H9 (cell line): ENCODE measurements around the gene SMCP. TPM values are rescaled to one million over a fixed set of nuclear protein-coding genes. Genes with fewer than 3 reads are reported as not detected.

Experiments used
- DNase-seq: peaks from one replicate; pipeline ENCODE4 v3.0.0-alpha.2; 2017
- H2AFZ ChIP-seq: one replicate; pipeline ENCODE4 v1.6.1; 2013; ENCODE audit warnings: mild to moderate bottlenecking, low read length, control low read depth, moderate library complexity
- H2AK5ac ChIP-seq: 2 replicates; pipeline ENCODE4 v1.6.1; 2013; ENCODE audit warnings: low read length, control low read depth, mixed read lengths; ENCODE audit not compliant: insufficient read length
- H2BK120ac ChIP-seq: one replicate; pipeline ENCODE4 v1.6.1; 2013; ENCODE audit warnings: low read depth, mild to moderate bottlenecking, low read length, control low read depth, inconsistent platforms; ENCODE audit not compliant: poor library complexity, severe bottlenecking
- H2BK12ac ChIP-seq: 2 replicates; pipeline ENCODE4 v1.6.1; 2013; ENCODE audit warnings: low read length, control low read depth, mixed read lengths, low read depth; ENCODE audit not compliant: insufficient read length
- H2BK15ac ChIP-seq: 2 replicates; pipeline ENCODE4 v1.6.1; 2013; ENCODE audit warnings: low read depth, low read length, control low read depth
- H2BK20ac ChIP-seq: one replicate; pipeline ENCODE4 v1.6.1; 2013; ENCODE audit warnings: low read depth, mild to moderate bottlenecking, low read length, control low read depth, inconsistent platforms; ENCODE audit not compliant: poor library complexity, severe bottlenecking
- H2BK5ac ChIP-seq: 2 replicates; pipeline ENCODE4 v1.6.1; 2013; ENCODE audit warnings: low read length, control low read depth, mixed read lengths; ENCODE audit not compliant: insufficient read length
- H3K14ac ChIP-seq: 2 replicates; pipeline ENCODE4 v1.6.1; 2013; ENCODE audit warnings: low read length, control low read depth; ENCODE audit not compliant: insufficient read depth
- H3K18ac ChIP-seq: 2 replicates; pipeline ENCODE4 v1.6.1; 2013; ENCODE audit warnings: low read depth, mild to moderate bottlenecking, mixed read lengths, low read length, control low read depth; ENCODE audit not compliant: insufficient read length
- H3K23ac ChIP-seq: 2 replicates; pipeline ENCODE4 v1.6.1; 2013; ENCODE audit warnings: low read length, control low read depth, mixed read lengths, low read depth; ENCODE audit not compliant: insufficient read length
- H3K23me2 ChIP-seq: 2 replicates; pipeline ENCODE4 v1.6.1; 2013; ENCODE audit warnings: low read depth, mild to moderate bottlenecking, mixed read lengths, low read length, control low read depth; ENCODE audit not compliant: insufficient read length, poor library complexity, severe bottlenecking
- H3K27ac ChIP-seq: 2 replicates; pipeline ENCODE4 v1.5.1; 2013; ENCODE audit warnings: low read length, control low read depth, mixed read lengths, low read depth; ENCODE audit not compliant: insufficient read length
- H3K27me3 ChIP-seq: 2 replicates; pipeline ENCODE4 v1.6.1; 2013; ENCODE audit warnings: low read length, control low read depth, inconsistent platforms; ENCODE audit not compliant: insufficient read depth
- H3K4ac ChIP-seq: 2 replicates; pipeline ENCODE4 v1.6.1; 2013; ENCODE audit warnings: low read depth, mild to moderate bottlenecking, control low read depth, inconsistent platforms, low read length, moderate library complexity
- H3K4me1 ChIP-seq: 2 replicates; pipeline ENCODE4 v1.6.1; 2013; ENCODE audit warnings: low read length, control low read depth, inconsistent platforms; ENCODE audit not compliant: insufficient read depth
- H3K4me2 ChIP-seq: 2 replicates; pipeline ENCODE4 v1.6.1; 2013; ENCODE audit warnings: low read length, control low read depth, mixed read lengths; ENCODE audit not compliant: insufficient read length, insufficient read depth
- H3K56ac ChIP-seq: 2 replicates; pipeline ENCODE4 v1.6.1; 2013; ENCODE audit warnings: low read depth, mild to moderate bottlenecking, mixed read lengths, low read length, control low read depth; ENCODE audit not compliant: insufficient read length
- H3K79me1 ChIP-seq: 2 replicates; pipeline ENCODE4 v1.6.1; 2013; ENCODE audit warnings: low read depth, mild to moderate bottlenecking, moderate library complexity, low read length, control low read depth, inconsistent platforms; ENCODE audit not compliant: insufficient read depth, poor library complexity, severe bottlenecking
- H3K79me2 ChIP-seq: 2 replicates; pipeline ENCODE4 v1.6.1; 2013; ENCODE audit warnings: low read length, control low read depth, inconsistent platforms; ENCODE audit not compliant: insufficient read depth
- H3K9ac ChIP-seq: 2 replicates; pipeline ENCODE4 v1.6.1; 2013; ENCODE audit warnings: low read length, control low read depth, mixed read lengths; ENCODE audit not compliant: insufficient read length; ENCODE audit errors: extremely low read depth
- H3K9me3 ChIP-seq: one replicate; pipeline ENCODE4 v1.6.1; 2013; ENCODE audit warnings: low read depth, low read length, inconsistent platforms; ENCODE audit not compliant: control insufficient read depth
- H3T11ph ChIP-seq: one replicate; pipeline ENCODE4 v1.6.1; 2013; ENCODE audit warnings: mild to moderate bottlenecking, low read length, control low read depth, inconsistent platforms
- H4K20me1 ChIP-seq: one replicate; pipeline ENCODE4 v1.6.1; 2013; ENCODE audit not compliant: control insufficient read depth, insufficient read length, insufficient read depth
- H4K5ac ChIP-seq: 2 replicates; pipeline ENCODE4 v1.6.1; 2013; ENCODE audit warnings: low read depth, mild to moderate bottlenecking, mixed read lengths, low read length, control low read depth; ENCODE audit not compliant: insufficient read length
- H4K8ac ChIP-seq: replicated peaks from 2 replicates; pipeline ENCODE4 v1.6.1; 2013; ENCODE audit warnings: low read length, control low read depth, mixed read lengths, low read depth; ENCODE audit not compliant: insufficient read length
- H4K91ac ChIP-seq: 2 replicates; pipeline ENCODE4 v1.6.1; 2013; ENCODE audit warnings: low read depth, mild to moderate bottlenecking, moderate library complexity, mixed read lengths, low read length, control low read depth; ENCODE audit not compliant: insufficient read length
- H3K27ac Mint-ChIP-seq, 3 experiments: 2 replicates in 2 of 3; 3 replicates in 1 of 3; pipeline ENCODE4 v1.8.0; 2020 to 2021; ENCODE audit warnings: mixed read lengths in 3 of 3, mild to moderate bottlenecking in 1 of 3, moderate library complexity in 1 of 3
- H3K27me3 Mint-ChIP-seq: 2 replicates; pipeline ENCODE4 v1.8.0; 2021; ENCODE audit warnings: low read depth, mild to moderate bottlenecking, moderate library complexity, mixed read lengths
- H3K36me3 Mint-ChIP-seq, 3 experiments: 2 replicates in 2 of 3; 3 replicates in 1 of 3; pipeline ENCODE4 v1.8.0; 2020 to 2021; ENCODE audit warnings: low read depth in 3 of 3, mixed read lengths in 3 of 3; ENCODE audit not compliant: insufficient read depth in 1 of 3
- H3K4me1 Mint-ChIP-seq, 2 experiments: 2 replicates each; pipeline ENCODE4 v1.8.0; 2020; ENCODE audit warnings: mixed read lengths in 2 of 2
- H3K4me3 Mint-ChIP-seq, 2 experiments: 2 replicates in 1 of 2; 3 replicates in 1 of 2; pipeline ENCODE4 v1.8.0; 2020 to 2021; ENCODE audit warnings: mild to moderate bottlenecking in 2 of 2, mixed read lengths in 2 of 2, moderate library complexity in 1 of 2
- H3K9me3 Mint-ChIP-seq, 2 experiments: 2 replicates in 1 of 2; 3 replicates in 1 of 2; pipeline ENCODE4 v1.8.0; 2020; ENCODE audit warnings: mild to moderate bottlenecking in 2 of 2, mixed read lengths in 2 of 2, moderate library complexity in 1 of 2
- CTCF ChIP-seq: fragments of 200-600 bp; sonication (generic); conservative IDR thresholded peaks from 3 replicates; pipeline ENCODE4 v1.8.0; 2021; ENCODE audit warnings: antibody characterized with exemption, mild to moderate bottlenecking
- WGBS: extraction: QIAGEN DNeasy Blood & Tissue Kit; methylation state at CpG from one replicate; pipeline ENCODE4 v1.1.7; 2013; ENCODE audit warnings: missing lambda C conversion rate, low lambda C conversion rate, mixed read lengths; ENCODE audit not compliant: insufficient read length; ENCODE audit errors: extremely low coverage; 5-methylcytosine and 5-hydroxymethylcytosine counted together
- total RNA-seq: library from RNA; stranded (reverse); gene quantifications from 2 replicates; pipeline ENCODE4 v1.2.1, GENCODE V29; 2021

The SMCP gene
- total RNA-seq, 1 experiment from 2014 or later = not detected

GRCh38 chr1:152924191-152924590, 46.1 kb downstream of the SMCP start:
- no peak overlapping the region for H2AFZ ChIP-seq
- H3K9me3 ChIP-seq = peaks cover 13% of the 10 kb centered on the region
- H3K79me1 ChIP-seq = no peaks in the 10 kb centered on the region
- H2BK15ac ChIP-seq = no peak overlapping the region
- no peak overlapping the region for H3K14ac ChIP-seq
- H2AK5ac ChIP-seq = no peak overlapping the region
- H3K4ac ChIP-seq = no peak overlapping the region
- no peak overlapping the region for H4K91ac ChIP-seq
- no peak for TF ChIP-seq CTCF
- no peak overlapping the region for H2BK5ac ChIP-seq
- H2BK120ac ChIP-seq = no peak overlapping the region
- H4K5ac ChIP-seq = no peak overlapping the region
- Mint-ChIP-seq H3K4me1 (no peaks in the 10 kb centered on the region), H3K27ac (no peak overlapping the region), H3K4me3 (no peak overlapping the region), H3K36me3 (peaks cover 2 to 10% (median 5%) of the 10 kb centered on the region in 3 experiments), H3K9me3 (peaks cover 51 to 62% of the 10 kb centered on the region in 2 experiments), H3K27me3 (no peaks in the 10 kb centered on the region; the same call in 1 of the 2 replicates)
- no peak for DNase-seq
- H3K79me2 ChIP-seq = no peaks in the 10 kb centered on the region
- H3K23me2 ChIP-seq = no peaks in the 10 kb centered on the region
- no peak overlapping the region for H2BK12ac ChIP-seq
- H3K9ac ChIP-seq = no peak overlapping the region
- no peaks in the 10 kb centered on the region for H4K20me1 ChIP-seq
- H3K23ac ChIP-seq = no peak overlapping the region
- no peaks in the 10 kb centered on the region for H3K27me3 ChIP-seq
- H4K8ac ChIP-seq = no peak overlapping the region
- no peak overlapping the region for H3K4me2 ChIP-seq
- no peak overlapping the region for H3K18ac ChIP-seq
- no peak overlapping the region for H3K56ac ChIP-seq
- no peak overlapping the region for H3K27ac ChIP-seq
- no peak overlapping the region for H2BK20ac ChIP-seq
- no peaks in the 10 kb centered on the region for H3K4me1 ChIP-seq
- WGBS = no CpG with 5 or more reads among the region's 2 CpGs
- no peak overlapping the region for H3T11ph ChIP-seq
